ENCODE measurements around the gene CACNA1E.

DNA sequence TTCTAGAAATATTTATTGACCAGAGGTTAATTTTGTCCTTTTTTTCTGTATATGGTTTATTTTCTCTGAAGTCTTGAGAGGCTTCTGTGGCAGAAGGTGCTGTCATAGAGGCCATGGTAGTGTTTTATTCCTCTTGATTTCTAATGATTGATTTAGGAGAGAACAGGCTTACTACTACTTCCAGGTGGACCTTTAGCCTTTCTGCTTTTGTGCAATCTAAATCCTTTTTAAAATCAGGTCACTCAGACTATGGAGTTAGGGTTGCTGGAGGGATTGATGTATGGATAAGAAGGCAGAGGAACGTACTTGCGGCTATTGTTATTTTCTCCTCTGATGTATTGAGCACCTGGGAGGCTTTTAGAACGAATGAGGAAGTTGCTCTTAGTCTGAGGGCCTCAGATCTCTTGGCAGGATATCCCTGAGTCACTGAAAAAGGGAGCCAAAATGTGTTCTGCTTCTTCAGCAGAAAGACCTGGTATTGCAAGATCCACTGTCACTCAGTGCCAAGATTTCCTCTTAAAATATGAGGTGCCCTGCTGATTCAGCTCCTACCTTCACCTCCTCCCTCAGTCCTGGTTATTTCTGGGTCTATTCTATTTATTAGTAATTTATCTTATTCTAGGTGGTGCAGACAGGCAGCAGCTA, 300.8 kb downstream of the CACNA1E start:
- TF ChIP-seq, protein P1, sequence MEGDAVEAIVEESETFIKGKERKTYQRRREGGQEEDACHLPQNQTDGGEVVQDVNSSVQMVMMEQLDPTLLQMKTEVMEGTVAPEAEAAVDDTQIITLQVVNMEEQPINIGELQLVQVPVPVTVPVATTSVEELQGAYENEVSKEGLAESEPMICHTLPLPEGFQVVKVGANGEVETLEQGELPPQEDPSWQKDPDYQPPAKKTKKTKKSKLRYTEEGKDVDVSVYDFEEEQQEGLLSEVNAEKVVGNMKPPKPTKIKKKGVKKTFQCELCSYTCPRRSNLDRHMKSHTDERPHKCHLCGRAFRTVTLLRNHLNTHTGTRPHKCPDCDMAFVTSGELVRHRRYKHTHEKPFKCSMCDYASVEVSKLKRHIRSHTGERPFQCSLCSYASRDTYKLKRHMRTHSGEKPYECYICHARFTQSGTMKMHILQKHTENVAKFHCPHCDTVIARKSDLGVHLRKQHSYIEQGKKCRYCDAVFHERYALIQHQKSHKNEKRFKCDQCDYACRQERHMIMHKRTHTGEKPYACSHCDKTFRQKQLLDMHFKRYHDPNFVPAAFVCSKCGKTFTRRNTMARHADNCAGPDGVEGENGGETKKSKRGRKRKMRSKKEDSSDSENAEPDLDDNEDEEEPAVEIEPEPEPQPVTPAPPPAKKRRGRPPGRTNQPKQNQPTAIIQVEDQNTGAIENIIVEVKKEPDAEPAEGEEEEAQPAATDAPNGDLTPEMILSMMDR (IDR thresholded peaks at IDR 0.05): no peak
- TF ChIP-seq POLR2A (IDR thresholded peaks at IDR 0.05) (no peak), POLR2AphosphoS5 (IDR thresholded peaks at IDR 0.05; ENCODE audit: insufficient read depth in 1 of 2, low read depth in 1 of 2) (peak in 1 of 2 donors; percentile 74)
